ENCODE results near the gene NAP1L4.

Gene NAP1L4

GRCh38 chr11:2896047-2896446 lies 96.1 kb downstream of the NAP1L4 start:
- no peaks in the 10 kb centered on the region for H4K20me1 ChIP-seq (ENCODE audit: insufficient read depth, low read length)
- no peak for DNase-seq
- H3K79me2 ChIP-seq (ENCODE audit: low read length) = no peaks in the 10 kb centered on the region
- no peak overlapping the region for H3K9ac ChIP-seq (ENCODE audit: low read length)
- H3K27ac ChIP-seq (ENCODE audit: low read length) = no peak overlapping the region
- H3K9me2 ChIP-seq (replicated peaks; ENCODE audit: insufficient read depth, low read length) = no peaks in the 10 kb centered on the region
- no peak overlapping the region for H3K4me3 ChIP-seq (ENCODE audit: low read length)
- H3K27me3 ChIP-seq (replicated peaks; ENCODE audit: insufficient read depth, low read length) = no peaks in the 10 kb centered on the region
- no peak overlapping the region for H3K4me2 ChIP-seq (ENCODE audit: low read depth, low read length)
- H3K4me1 ChIP-seq (ENCODE audit: low read length) = peaks cover 17% of the 10 kb centered on the region
- H2AFZ ChIP-seq (ENCODE audit: low read length) = no peak overlapping the region
- H3K9me3 ChIP-seq (replicated peaks; ENCODE audit: insufficient read depth, low read length) = no peaks in the 10 kb centered on the region
- TF ChIP-seq EZH2 (optimal IDR thresholded peaks at IDR 0.05; ENCODE audit: low read depth, low read length) = no peak
- H3K36me3 ChIP-seq (replicated peaks; ENCODE audit: insufficient read depth, low read length) = no peaks in the 10 kb centered on the region
- H3F3A ChIP-seq (ENCODE audit: insufficient read depth, low read length) = 0 out of 2 replicates have a peak, but pooled peaks cover under 1% of the 10 kb centered on the region
